ENCODE data around the gene GABPB1.

The GABPB1 gene

DNA sequence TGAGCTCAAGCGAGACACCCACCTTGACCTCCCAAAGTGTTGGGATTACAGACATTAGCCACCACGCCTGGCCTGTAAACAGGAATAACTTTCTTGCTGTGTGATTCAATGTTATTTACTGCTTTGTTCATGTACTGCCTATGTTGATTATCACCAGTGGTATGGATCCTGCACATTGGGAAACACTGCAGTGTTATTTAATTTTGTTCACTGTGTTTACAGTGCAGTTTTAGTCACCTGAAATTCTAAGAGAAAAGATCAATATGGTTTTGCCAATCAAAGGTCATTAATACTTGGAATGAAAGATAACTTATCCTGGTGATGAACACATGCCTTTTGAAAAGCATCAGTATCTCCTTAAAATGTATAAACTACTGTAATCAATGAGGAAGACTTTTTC lies 8.6 kb upstream of the GABPB1 start:
- no peak overlapping the region for H4K8ac ChIP-seq (ENCODE audit: low read depth, low read length)
- H3K18ac ChIP-seq (ENCODE audit: low read length), result no peak overlapping the region
- no peak for DNase-seq
- no CpG with 5 or more reads among the region's 2 CpGs for WGBS (ENCODE audit: extremely low coverage, insufficient coverage, insufficient read length)
- no peaks in the 10 kb centered on the region for H3K79me1 ChIP-seq (ENCODE audit: low read length)
- H2BK120ac ChIP-seq (ENCODE audit: insufficient read depth, low read length, poor library complexity), result no peak overlapping the region
- no peaks in the 10 kb centered on the region for H3K9me3 ChIP-seq (ENCODE audit: insufficient read depth, low read depth, low read length)
- no peak overlapping the region for H2AFZ ChIP-seq (ENCODE audit: insufficient read depth, low read length, poor library complexity)
- H3K27ac ChIP-seq (ENCODE audit: low read depth, low read length), result no peak overlapping the region
- H3K9ac ChIP-seq (ENCODE audit: low read length), result no peak overlapping the region
- H2BK5ac ChIP-seq (ENCODE audit: low read depth, low read length, poor library complexity), result no peak overlapping the region
- H3K4ac ChIP-seq (ENCODE audit: low read depth, low read length), result no peak overlapping the region
- H4K91ac ChIP-seq (ENCODE audit: low read depth, low read length), result no peak overlapping the region
- no peak overlapping the region for H2BK12ac ChIP-seq (ENCODE audit: low read length)
- H3K4me3 ChIP-seq (ENCODE audit: low read depth, low read length), result no peak overlapping the region
- no peak overlapping the region for H2AK5ac ChIP-seq (ENCODE audit: low read length)
- H3K4me1 ChIP-seq (ENCODE audit: control insufficient read depth in 1 of 2, insufficient read depth in 2 of 2, low read length in 2 of 2), result no peaks in the 10 kb centered on the region
- H3K27me3 ChIP-seq (ENCODE audit: insufficient read depth, low read length), result no peaks in the 10 kb centered on the region
- no peaks in the 10 kb centered on the region for H3K79me2 ChIP-seq (ENCODE audit: control insufficient read depth, insufficient read depth, low read length, poor library complexity)
- no peak overlapping the region for H4K12ac ChIP-seq (ENCODE audit: low read depth, low read length)
- no peak overlapping the region for H3K23ac ChIP-seq (ENCODE audit: low read length)
- H3K36me3 ChIP-seq (ENCODE audit: control insufficient read depth in 1 of 2, insufficient read depth in 2 of 2, low read length in 2 of 2), result peaks cover 7 to 13% of the 10 kb centered on the region in 2 experiments
- H3K14ac ChIP-seq (ENCODE audit: low read length), result no peak overlapping the region
- no peak overlapping the region for H3K4me2 ChIP-seq (ENCODE audit: low read length)

DNA sequence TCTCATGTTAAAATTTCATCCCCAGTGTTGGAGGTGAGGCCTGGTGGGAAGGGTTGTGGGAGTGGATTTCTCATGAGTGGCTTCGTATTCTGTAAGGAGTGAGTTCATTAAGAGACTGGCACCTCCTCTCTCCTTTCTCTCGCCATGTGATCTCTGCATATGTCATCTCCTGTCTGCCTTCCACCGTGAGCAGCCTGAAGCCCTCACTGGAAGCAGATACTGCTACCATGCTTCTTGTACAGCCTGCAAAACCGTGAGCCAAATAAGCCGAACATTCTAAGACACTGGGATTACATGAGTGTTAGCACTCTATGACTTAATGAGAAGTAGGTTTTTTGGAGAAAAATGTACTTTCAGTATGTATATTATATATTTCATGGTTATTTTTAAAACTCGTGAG lies 6.8 kb upstream of the GABPB1 start:
- no peak overlapping the region for H4K8ac ChIP-seq (ENCODE audit: low read depth, low read length)
- WGBS (ENCODE audit: extremely low coverage, insufficient coverage, insufficient read length), result no CpG with 5 or more reads among the region's 6 CpGs
- H3K36me3 ChIP-seq (ENCODE audit: control insufficient read depth in 1 of 2, insufficient read depth in 2 of 2, low read length in 2 of 2), result peaks cover 5 to 15% of the 10 kb centered on the region in 2 experiments
- H3K23ac ChIP-seq (ENCODE audit: low read length), result no peak overlapping the region
- no peaks in the 10 kb centered on the region for H3K4me1 ChIP-seq (ENCODE audit: control insufficient read depth in 1 of 2, insufficient read depth in 2 of 2, low read length in 2 of 2)
- no peak overlapping the region for H2AFZ ChIP-seq (ENCODE audit: insufficient read depth, low read length, poor library complexity)
- H2AK5ac ChIP-seq (ENCODE audit: low read length), result no peak overlapping the region
- H4K12ac ChIP-seq (ENCODE audit: low read depth, low read length), result no peak overlapping the region
- H2BK12ac ChIP-seq (ENCODE audit: low read length), result no peak overlapping the region
- no peak overlapping the region for H4K91ac ChIP-seq (ENCODE audit: low read depth, low read length)
- DNase-seq, result no peak
- H3K4me2 ChIP-seq (ENCODE audit: low read length), result no peak overlapping the region
- no peaks in the 10 kb centered on the region for H3K9me3 ChIP-seq (ENCODE audit: insufficient read depth, low read depth, low read length)
- no peak overlapping the region for H2BK120ac ChIP-seq (ENCODE audit: insufficient read depth, low read length, poor library complexity)
- H3K27me3 ChIP-seq (ENCODE audit: insufficient read depth, low read length), result no peaks in the 10 kb centered on the region
- no peak overlapping the region for H3K27ac ChIP-seq (ENCODE audit: low read depth, low read length)
- no peak overlapping the region for H3K14ac ChIP-seq (ENCODE audit: low read length)
- H3K79me1 ChIP-seq (ENCODE audit: low read length), result no peaks in the 10 kb centered on the region
- H3K4ac ChIP-seq (ENCODE audit: low read depth, low read length), result no peak overlapping the region
- H3K4me3 ChIP-seq (ENCODE audit: low read depth, low read length), result no peak overlapping the region
- H2BK5ac ChIP-seq (ENCODE audit: low read depth, low read length, poor library complexity), result no peak overlapping the region
- H3K79me2 ChIP-seq (ENCODE audit: control insufficient read depth, insufficient read depth, low read length, poor library complexity), result no peaks in the 10 kb centered on the region
- H3K18ac ChIP-seq (ENCODE audit: low read length), result no peak overlapping the region
- no peak overlapping the region for H3K9ac ChIP-seq (ENCODE audit: low read length)

DNA sequence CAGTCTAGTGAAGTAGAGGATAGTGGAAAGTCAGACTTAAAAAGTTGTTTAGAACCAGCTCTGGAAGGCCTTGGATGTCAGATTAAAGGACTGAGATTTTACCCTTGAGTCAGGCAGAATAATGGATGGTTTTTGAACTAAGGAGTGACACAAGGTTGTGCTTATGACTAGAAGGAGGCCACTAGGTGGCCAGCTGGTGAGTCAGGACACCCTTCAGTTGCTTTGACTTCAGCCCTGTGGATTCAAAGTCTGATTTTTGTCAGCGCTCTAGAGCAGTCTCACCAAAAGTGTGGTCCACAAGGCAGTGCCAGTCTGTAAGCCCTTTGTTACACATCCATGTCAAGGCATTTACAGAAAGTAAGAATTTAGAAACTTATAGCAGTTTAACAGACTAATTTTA lies 3.8 kb upstream of the GABPB1 start:
- H3K23ac ChIP-seq (ENCODE audit: low read length), result no peak overlapping the region
- no peak overlapping the region for H3K14ac ChIP-seq (ENCODE audit: low read length)
- H4K91ac ChIP-seq (ENCODE audit: low read depth, low read length), result no peak overlapping the region
- no peaks in the 10 kb centered on the region for H3K27me3 ChIP-seq (ENCODE audit: insufficient read depth, low read length)
- DNase-seq, result peak; percentile 57 to 73
- no peak overlapping the region for H2BK12ac ChIP-seq (ENCODE audit: low read length)
- H3K4me1 ChIP-seq (ENCODE audit: control insufficient read depth in 1 of 2, insufficient read depth in 2 of 2, low read length in 2 of 2), result no peaks in the 10 kb centered on the region
- H2AFZ ChIP-seq (ENCODE audit: insufficient read depth, low read length, poor library complexity), result no peak overlapping the region
- no peak overlapping the region for H3K27ac ChIP-seq (ENCODE audit: low read depth, low read length)
- H3K4me3 ChIP-seq (ENCODE audit: low read depth, low read length), result no peak overlapping the region
- H3K36me3 ChIP-seq (ENCODE audit: control insufficient read depth in 1 of 2, insufficient read depth in 2 of 2, low read length in 2 of 2), result peaks cover 5 to 15% of the 10 kb centered on the region in 2 experiments
- H4K12ac ChIP-seq (ENCODE audit: low read depth, low read length), result no peak overlapping the region
- no CpG with 5 or more reads among the region's 1 CpG for WGBS (ENCODE audit: extremely low coverage, insufficient coverage, insufficient read length)
- peaks cover 15% of the 10 kb centered on the region for H3K79me2 ChIP-seq (ENCODE audit: control insufficient read depth, insufficient read depth, low read length, poor library complexity)
- H3K79me1 ChIP-seq (ENCODE audit: low read length), result peaks cover 16% of the 10 kb centered on the region
- no peak overlapping the region for H3K4me2 ChIP-seq (ENCODE audit: low read length)
- H2BK120ac ChIP-seq (ENCODE audit: insufficient read depth, low read length, poor library complexity), result no peak overlapping the region
- H3K4ac ChIP-seq (ENCODE audit: low read depth, low read length), result no peak overlapping the region
- no peak overlapping the region for H2AK5ac ChIP-seq (ENCODE audit: low read length)
- H3K18ac ChIP-seq (ENCODE audit: low read length), result no peak overlapping the region
- no peak overlapping the region for H2BK5ac ChIP-seq (ENCODE audit: low read depth, low read length, poor library complexity)
- H4K8ac ChIP-seq (ENCODE audit: low read depth, low read length), result no peak overlapping the region
- no peak overlapping the region for H3K9ac ChIP-seq (ENCODE audit: low read length)
- H3K9me3 ChIP-seq (ENCODE audit: insufficient read depth, low read depth, low read length), result peaks cover 2% of the 10 kb centered on the region

DNA sequence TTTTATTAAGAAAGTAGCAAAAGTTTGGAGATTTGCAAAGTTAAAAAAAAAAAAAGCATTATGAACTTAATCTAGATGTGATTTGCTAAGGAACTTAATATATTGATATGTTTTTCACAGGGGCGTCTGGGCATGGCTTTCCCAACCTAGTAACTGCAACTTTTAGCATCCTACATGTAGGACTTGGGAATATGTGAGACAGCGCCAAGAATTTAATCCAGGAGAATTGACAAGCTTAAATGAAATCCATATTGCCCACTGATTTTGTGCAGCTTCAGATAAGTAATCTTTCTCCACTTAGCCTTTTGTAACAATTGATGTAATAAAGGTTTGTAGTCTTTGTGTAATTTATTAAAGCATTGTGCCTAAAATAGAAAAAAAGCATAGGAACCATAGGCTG lies 982 bp upstream of the GABPB1 start:
- no CpG with 5 or more reads among the region's 2 CpGs for WGBS (ENCODE audit: extremely low coverage, insufficient coverage, insufficient read length)

More for the DNA sequence above, 982 bp upstream of the GABPB1 start:
- no peak overlapping the region for H3K14ac ChIP-seq (ENCODE audit: low read length)
- no peak overlapping the region for H2BK5ac ChIP-seq (ENCODE audit: low read depth, low read length, poor library complexity)
- H3K9ac ChIP-seq (ENCODE audit: low read length), result no peak overlapping the region
- H3K27me3 ChIP-seq (ENCODE audit: insufficient read depth, low read length), result no peaks in the 10 kb centered on the region
- H2AK5ac ChIP-seq (ENCODE audit: low read length), result no peak overlapping the region
- H3K4me3 ChIP-seq (ENCODE audit: low read depth, low read length), result no peak overlapping the region
- H3K27ac ChIP-seq (ENCODE audit: low read depth, low read length), result no peak overlapping the region
- no peak overlapping the region for H2BK12ac ChIP-seq (ENCODE audit: low read length)
- no peak overlapping the region for H3K18ac ChIP-seq (ENCODE audit: low read length)
- peaks cover 18% of the 10 kb centered on the region for H3K79me2 ChIP-seq (ENCODE audit: control insufficient read depth, insufficient read depth, low read length, poor library complexity)
- peaks cover 16% of the 10 kb centered on the region for H3K79me1 ChIP-seq (ENCODE audit: low read length)
- H3K36me3 ChIP-seq (ENCODE audit: control insufficient read depth in 1 of 2, insufficient read depth in 2 of 2, low read length in 2 of 2), result peaks cover 0 to 8% of the 10 kb centered on the region in 2 experiments
- H3K23ac ChIP-seq (ENCODE audit: low read length), result no peak overlapping the region
- no peak overlapping the region for H2BK120ac ChIP-seq (ENCODE audit: insufficient read depth, low read length, poor library complexity)
- no peak overlapping the region for H2AFZ ChIP-seq (ENCODE audit: insufficient read depth, low read length, poor library complexity)
- H3K4ac ChIP-seq (ENCODE audit: low read depth, low read length), result peak overlapping the region; percentile 81
- peaks cover 2% of the 10 kb centered on the region for H3K9me3 ChIP-seq (ENCODE audit: insufficient read depth, low read depth, low read length)
- DNase-seq, result no peak
- H4K12ac ChIP-seq (ENCODE audit: low read depth, low read length), result no peak overlapping the region
- H3K4me2 ChIP-seq (ENCODE audit: low read length), result peak overlapping the region; percentile 98
- H4K91ac ChIP-seq (ENCODE audit: low read depth, low read length), result no peak overlapping the region
- H4K8ac ChIP-seq (ENCODE audit: low read depth, low read length), result no peak overlapping the region
- peaks cover 0 to 3% of the 10 kb centered on the region in 2 experiments for H3K4me1 ChIP-seq (ENCODE audit: control insufficient read depth in 1 of 2, insufficient read depth in 2 of 2, low read length in 2 of 2)

All from trophoblast cell (in vitro differentiated cells and primary cell).